Ishikawa (cell line): Measurements from ENCODE around the gene FOXP1.

Source experiments
- CEBPB ChIP-seq: IDR thresholded peaks from 2 replicates; pipeline ENCODE4 v1.6.1; 2012
- EGR1 ChIP-seq: IDR thresholded peaks from 2 replicates; pipeline ENCODE4 v1.6.1; 2012
- EP300 ChIP-seq: IDR thresholded peaks from 2 replicates; pipeline ENCODE4 v1.6.1; 2012; ENCODE audit warnings: borderline replicate concordance
- TAF1 ChIP-seq: IDR thresholded peaks from 2 replicates; pipeline ENCODE4 v1.6.1; 2012; ENCODE audit warnings: low read depth, mild to moderate bottlenecking
- TCF12 ChIP-seq: IDR thresholded peaks from 2 replicates; pipeline ENCODE4 v1.6.1; 2012; ENCODE audit warnings: low read depth
- TEAD4 ChIP-seq: IDR thresholded peaks from 2 replicates; pipeline ENCODE4 v1.6.1; 2012
- YY1 ChIP-seq: IDR thresholded peaks from 2 replicates; pipeline ENCODE4 v1.6.1; 2012; ENCODE audit warnings: low read depth
- TF ChIP-seq, protein P1 (sequence below): IDR thresholded peaks from 2 replicates; pipeline ENCODE4 v1.6.1; 2012
- TF ChIP-seq, protein P2 (sequence below): IDR thresholded peaks from 2 replicates; pipeline ENCODE4 v1.6.1; 2012
- TF ChIP-seq, protein P3 (sequence below): IDR thresholded peaks from 2 replicates; pipeline ENCODE4 v1.6.1; 2012; ENCODE audit warnings: low read depth, mild to moderate bottlenecking

DNA sequence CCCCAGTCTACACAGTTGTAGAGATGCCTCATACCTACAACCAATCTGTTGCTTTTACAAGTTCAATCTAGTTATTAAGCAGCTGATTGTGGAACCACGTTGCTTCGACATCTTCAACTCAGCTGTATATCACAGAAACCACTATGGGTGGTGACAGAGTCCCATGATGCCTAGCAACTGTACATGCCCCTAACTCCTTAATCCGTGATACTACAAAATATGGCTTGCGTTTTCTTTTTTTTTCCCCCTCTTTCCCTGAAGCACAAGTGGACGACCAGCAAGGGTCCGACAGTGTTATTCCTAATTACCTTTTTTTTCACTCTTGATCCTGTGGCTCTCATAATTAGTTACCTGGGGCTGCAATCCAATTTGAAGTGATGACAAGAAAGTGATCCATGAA is 478.6 kb downstream of the FOXP1 start:
- TF ChIP-seq EGR1 (no peak), EP300 (no peak), CEBPB (no peak), TCF12 (no peak), TAF1 (no peak), TEAD4 (no peak), YY1 (no peak)
- TF ChIP-seq, protein P1, sequence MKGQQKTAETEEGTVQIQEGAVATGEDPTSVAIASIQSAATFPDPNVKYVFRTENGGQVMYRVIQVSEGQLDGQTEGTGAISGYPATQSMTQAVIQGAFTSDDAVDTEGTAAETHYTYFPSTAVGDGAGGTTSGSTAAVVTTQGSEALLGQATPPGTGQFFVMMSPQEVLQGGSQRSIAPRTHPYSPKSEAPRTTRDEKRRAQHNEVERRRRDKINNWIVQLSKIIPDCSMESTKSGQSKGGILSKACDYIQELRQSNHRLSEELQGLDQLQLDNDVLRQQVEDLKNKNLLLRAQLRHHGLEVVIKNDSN: no peak
- TF ChIP-seq, protein P2, sequence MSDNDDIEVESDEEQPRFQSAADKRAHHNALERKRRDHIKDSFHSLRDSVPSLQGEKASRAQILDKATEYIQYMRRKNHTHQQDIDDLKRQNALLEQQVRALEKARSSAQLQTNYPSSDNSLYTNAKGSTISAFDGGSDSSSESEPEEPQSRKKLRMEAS: no peak
- TF ChIP-seq, protein P3, sequence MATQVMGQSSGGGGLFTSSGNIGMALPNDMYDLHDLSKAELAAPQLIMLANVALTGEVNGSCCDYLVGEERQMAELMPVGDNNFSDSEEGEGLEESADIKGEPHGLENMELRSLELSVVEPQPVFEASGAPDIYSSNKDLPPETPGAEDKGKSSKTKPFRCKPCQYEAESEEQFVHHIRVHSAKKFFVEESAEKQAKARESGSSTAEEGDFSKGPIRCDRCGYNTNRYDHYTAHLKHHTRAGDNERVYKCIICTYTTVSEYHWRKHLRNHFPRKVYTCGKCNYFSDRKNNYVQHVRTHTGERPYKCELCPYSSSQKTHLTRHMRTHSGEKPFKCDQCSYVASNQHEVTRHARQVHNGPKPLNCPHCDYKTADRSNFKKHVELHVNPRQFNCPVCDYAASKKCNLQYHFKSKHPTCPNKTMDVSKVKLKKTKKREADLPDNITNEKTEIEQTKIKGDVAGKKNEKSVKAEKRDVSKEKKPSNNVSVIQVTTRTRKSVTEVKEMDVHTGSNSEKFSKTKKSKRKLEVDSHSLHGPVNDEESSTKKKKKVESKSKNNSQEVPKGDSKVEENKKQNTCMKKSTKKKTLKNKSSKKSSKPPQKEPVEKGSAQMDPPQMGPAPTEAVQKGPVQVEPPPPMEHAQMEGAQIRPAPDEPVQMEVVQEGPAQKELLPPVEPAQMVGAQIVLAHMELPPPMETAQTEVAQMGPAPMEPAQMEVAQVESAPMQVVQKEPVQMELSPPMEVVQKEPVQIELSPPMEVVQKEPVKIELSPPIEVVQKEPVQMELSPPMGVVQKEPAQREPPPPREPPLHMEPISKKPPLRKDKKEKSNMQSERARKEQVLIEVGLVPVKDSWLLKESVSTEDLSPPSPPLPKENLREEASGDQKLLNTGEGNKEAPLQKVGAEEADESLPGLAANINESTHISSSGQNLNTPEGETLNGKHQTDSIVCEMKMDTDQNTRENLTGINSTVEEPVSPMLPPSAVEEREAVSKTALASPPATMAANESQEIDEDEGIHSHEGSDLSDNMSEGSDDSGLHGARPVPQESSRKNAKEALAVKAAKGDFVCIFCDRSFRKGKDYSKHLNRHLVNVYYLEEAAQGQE: no peak
